NCI-H226 (cell line): Measurements from ENCODE around the gene WNT7A.

Source experiments
- DNase-seq: peaks from one replicate; pipeline ENCODE4 v3.0.0-alpha.2; 2015

WNT7A gene

GRCh38 chr3:13791198-13792050, 88.4 kb downstream of the WNT7A start:
- no peak for DNase-seq

- DNase-seq = no peak
Observed at GRCh38 chr3:13790376-13791197, 89.3 kb downstream of the WNT7A start.

GRCh38 chr3:13788522-13789424, 91.1 kb downstream of the WNT7A start:
- DNase-seq = no peak

- DNase-seq = no peak
Observed at GRCh38 chr3:13787533-13788132, 92.2 kb downstream of the WNT7A start.

- no peak for DNase-seq
Observed at GRCh38 chr3:13786811-13787210, 93.1 kb downstream of the WNT7A start.

- no peak for DNase-seq
Observed at GRCh38 chr3:13785853-13786436, 93.9 kb downstream of the WNT7A start.

- DNase-seq = no peak
Observed at GRCh38 chr3:13785351-13785750, 94.5 kb downstream of the WNT7A start.

- no peak for DNase-seq
Observed at GRCh38 chr3:13783476-13783875, 96.4 kb downstream of the WNT7A start.

GRCh38 chr3:13782501-13782900, 97.4 kb downstream of the WNT7A start:
- DNase-seq = no peak

- no peak for DNase-seq
Observed at GRCh38 chr3:13781417-13781816, 98.5 kb downstream of the WNT7A start.

GRCh38 chr3:13780432-13781176, 99.3 kb downstream of the WNT7A start:
- no peak for DNase-seq

- no peak for DNase-seq
Observed at GRCh38 chr3:13776253-13777050, 103.4 kb downstream of the WNT7A start.

- no peak for DNase-seq
Observed at GRCh38 chr3:13772885-13773745, 106.8 kb downstream of the WNT7A start.

GRCh38 chr3:13772321-13772745, 107.5 kb downstream of the WNT7A start:
- DNase-seq = no peak

- no peak for DNase-seq
Observed at GRCh38 chr3:13771496-13771895, 108.4 kb downstream of the WNT7A start.

- no peak for DNase-seq
Observed at GRCh38 chr3:13770170-13771169, 109.4 kb downstream of the WNT7A start.

- DNase-seq = no peak
Observed at GRCh38 chr3:13769422-13769821, 110.4 kb downstream of the WNT7A start.

GRCh38 chr3:13768453-13768852, 111.4 kb downstream of the WNT7A start:
- no peak for DNase-seq
